GM19193 (cell line): ENCODE measurements around the gene PRKCI.

ENCODE experiments used
- POLR2A ChIP-seq: IDR thresholded peaks from 4 replicates; pipeline ENCODE4 v1.6.1; 2011; ENCODE audit not compliant: insufficient read depth, insufficient read length; ENCODE audit errors: extremely low read depth

The PRKCI gene

DNA sequence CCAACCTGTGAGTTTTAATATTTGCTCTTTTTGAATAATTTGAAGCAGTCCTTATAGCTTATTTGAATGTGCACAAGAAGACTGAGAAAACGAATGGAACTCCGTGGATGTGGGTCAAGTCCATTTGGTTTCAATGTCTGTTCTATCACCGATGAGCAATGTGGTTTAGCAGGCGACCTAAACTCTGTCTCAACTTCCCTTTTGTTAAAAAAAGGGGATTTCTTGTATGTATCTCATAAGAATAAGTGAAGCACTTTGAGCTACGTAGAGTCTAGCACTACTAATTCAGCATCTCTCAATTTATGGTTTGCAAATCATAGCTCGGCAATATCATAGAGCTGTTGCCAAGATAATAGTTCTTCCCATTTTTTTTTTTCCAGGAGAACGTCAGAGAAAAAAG lies 130.7 kb downstream of the PRKCI start:
- TF ChIP-seq POLR2A = no peak

GRCh38 chr3:170353485-170353884 lies 131.3 kb downstream of the PRKCI start:
- no peak for TF ChIP-seq POLR2A

GRCh38 chr3:170354760-170355159 lies 132.5 kb downstream of the PRKCI start:
- TF ChIP-seq POLR2A = no peak
